ENCODE measurements around the gene MITF.

Gene MITF

DNA sequence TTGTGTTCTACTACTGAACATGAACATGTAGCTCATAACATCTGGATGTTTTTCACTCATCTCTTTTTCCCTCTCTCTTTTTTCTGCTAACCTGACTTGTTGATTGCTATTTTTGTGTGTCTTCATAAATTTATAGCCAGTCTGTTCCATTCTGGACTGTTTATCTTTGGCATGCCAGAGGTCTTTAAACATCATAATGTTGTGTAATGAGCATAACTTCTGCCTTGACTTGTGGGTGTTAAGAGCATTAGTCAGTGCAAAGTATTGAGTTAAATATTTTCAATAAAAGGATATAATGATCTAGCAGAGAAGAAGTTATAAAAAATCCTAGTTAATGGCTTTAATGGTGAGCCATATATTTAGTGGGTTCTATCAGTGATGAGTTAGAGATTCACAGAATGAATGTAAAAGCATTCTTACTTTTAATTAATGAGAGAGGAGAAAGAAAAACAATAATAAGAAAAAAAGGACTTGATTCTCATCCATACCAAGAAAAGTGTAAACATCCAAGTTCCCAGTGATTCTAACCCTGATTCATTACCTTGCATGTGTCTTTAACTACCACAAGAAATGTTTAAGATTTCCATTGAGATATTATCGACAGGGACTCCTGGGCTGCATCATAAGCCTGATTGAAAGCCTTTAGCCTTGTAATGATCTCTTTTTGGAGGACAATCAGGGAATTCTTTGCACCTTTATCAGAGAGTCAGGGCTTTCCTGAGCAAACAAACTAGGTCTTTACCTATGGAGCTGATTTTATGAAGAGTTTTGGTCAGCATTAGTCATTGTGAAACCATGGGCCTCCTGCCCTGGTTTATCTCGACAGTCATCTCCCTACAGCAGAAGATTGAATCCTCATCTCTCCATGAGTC, 22.9 kb downstream of the MITF start:
- peak; percentile 100 for FAIRE-seq

DNA sequence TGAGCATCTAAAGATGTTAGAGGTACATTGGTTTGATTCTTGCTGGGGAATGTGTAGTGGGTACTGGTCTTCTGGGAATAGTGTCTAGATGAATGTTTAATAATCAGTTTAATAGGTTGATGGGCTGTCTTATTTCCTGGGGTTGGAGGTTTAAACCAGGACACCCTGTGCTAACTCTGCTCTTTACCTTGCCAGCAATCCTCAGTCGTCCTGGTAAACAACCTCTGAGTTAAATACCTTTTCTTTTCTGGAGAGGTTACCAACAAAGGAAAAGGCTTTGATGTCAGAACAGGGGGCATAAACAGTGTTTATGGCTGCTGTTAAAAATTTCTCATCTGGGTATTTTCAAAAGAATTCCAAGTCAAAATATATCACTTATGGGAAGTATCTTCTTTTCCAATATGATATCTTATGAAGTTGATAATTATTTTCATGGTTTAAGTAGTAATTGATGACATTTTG, 23.5 kb downstream of the MITF start:
- no peak for FAIRE-seq

DNA sequence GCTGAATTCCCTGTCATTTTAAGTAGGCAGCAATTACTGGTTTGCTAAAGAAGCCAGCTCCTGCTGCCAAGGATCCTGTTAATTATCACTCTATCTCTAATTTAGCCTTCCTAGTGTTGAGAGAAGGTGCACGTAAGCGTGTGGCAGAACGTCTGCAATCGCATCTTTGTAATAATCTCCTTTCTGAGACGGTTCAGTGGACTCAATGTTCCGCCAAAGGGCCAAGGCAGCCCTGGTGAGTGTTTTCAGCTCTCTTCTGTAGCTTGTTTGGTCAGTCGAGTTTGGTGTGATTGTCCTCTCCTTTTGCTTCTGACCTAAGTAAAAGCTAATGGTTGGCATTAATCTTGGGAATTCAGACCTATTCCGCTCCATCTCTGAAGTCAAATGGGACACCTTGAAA, 24.2 kb downstream of the MITF start:
- FAIRE-seq = no peak

DNA sequence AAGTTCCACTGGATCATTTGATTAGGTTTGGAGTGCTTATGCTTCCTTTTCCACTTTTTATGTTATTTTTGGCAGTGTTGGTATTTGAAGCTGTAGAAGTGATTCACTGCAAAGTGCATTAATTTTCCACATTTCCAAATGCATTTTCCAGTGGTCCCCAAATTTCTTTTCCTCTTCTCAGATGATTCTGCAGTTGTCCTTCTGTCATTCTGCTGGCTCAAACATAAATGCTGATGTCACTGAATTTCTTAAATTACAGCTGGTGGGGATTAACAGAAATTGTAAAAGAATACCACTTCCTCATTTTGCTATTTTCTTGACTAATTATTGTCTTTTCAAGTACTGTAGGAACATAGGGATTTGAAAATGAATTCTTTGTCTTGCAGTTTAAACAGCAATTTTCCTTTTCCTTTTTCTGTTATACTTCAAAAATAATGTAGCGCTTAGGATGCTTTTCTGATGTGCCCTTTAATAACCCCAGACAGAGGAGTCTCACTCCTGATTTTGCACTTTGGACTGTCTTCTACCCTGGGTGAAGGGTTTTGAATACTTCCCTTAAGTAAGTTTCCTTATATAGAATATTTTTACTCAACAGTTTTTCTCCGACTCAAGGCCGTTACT, 25.0 kb downstream of the MITF start:
- no peak for FAIRE-seq

DNA sequence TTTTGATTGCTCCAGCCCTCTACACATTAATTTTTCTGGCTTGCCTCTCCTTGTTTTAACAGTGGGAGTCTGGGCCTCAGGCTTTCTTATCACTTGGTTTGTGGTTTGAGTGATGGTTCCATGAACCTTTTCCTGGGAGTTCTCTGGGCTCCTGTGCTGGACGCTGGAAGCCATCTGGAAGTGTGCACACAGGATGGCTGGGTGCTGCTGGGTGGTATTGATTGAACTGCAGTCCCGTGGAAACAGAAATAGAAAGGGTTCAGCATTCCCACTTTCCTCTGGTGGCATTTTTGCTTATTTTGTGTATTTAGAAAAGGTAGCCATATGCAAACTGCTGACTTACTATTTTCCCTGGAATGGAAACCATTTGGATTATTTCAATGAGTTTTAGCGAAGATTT, 25.6 kb downstream of the MITF start:
- FAIRE-seq = no peak

DNA sequence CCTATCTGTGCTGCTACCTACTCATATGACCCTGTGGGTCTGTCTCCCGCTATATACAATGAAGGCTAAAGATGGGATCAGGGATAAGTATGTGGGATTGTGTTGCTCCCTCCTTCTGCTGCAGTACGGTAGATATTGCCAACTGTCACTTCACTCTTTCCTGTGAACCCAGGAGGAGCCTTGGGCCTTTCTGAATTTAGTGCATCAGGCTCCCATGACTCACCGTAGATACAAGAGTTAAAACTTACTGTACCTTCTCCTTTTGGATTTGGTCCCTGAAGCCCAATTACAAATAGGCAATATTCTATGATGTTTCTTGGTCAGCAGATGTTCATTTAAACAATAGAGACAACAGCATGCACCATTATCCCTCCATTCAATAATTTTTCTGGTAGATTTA, 27.4 kb downstream of the MITF start:
- peak; percentile 6 for FAIRE-seq

DNA sequence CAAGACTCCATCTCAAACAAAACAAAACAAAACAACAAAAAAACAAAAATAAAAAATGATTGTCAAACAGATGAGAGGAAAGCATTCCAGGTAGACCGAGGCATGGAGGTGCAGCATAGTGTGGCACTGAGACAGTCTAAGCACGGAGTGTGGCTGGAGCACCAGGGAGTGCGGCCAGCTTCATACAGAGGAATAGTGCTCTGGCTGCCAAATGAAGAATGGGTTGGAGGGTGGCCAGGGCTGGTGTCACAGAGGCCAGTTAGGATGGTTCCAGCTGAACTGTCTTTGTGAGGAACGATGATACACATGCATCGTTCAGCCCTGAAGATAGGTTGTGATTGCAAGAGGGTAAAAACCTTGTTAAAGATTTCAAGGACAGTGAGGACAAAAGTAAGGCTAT, 28.3 kb downstream of the MITF start:
- FAIRE-seq = no peak

DNA sequence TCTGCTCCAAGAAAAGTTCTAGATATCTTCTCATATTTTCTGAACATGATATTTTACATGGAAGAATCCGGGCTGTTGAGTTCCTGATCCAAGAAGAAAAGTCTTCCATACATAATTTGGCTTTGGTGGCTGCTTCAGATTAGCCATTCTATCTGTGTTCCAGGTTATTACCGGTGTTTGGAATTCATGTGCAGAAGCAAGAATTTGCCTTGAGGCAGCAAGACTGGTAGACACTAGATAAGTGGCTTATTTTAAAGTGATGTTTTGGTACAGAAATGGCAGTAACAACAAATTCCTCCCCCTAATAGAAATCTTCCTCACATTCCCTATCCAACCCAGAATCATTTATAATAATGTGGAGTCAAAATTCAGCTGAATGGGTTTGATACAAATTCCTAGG, 29.2 kb downstream of the MITF start:
- no peak for FAIRE-seq

DNA sequence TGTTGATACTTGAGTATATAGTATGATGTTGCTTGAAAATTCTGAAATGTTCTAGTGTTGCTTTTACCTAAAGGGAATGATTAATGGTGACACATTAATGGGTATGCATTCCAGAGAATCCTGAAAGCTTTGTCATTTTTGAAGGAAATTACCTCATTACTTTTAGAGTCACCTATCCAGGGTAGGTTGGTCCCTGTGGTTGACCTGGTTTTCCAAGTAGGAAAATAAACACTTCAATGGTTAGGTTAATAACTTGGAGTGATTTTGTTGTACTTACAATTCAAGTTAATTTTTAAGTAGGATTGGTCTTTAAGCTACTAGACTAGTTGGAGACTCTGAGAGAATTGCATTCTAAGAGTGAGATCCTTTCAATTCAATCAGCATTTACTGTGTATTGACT, 31.0 kb downstream of the MITF start:
- peak; percentile 100 for FAIRE-seq

DNA sequence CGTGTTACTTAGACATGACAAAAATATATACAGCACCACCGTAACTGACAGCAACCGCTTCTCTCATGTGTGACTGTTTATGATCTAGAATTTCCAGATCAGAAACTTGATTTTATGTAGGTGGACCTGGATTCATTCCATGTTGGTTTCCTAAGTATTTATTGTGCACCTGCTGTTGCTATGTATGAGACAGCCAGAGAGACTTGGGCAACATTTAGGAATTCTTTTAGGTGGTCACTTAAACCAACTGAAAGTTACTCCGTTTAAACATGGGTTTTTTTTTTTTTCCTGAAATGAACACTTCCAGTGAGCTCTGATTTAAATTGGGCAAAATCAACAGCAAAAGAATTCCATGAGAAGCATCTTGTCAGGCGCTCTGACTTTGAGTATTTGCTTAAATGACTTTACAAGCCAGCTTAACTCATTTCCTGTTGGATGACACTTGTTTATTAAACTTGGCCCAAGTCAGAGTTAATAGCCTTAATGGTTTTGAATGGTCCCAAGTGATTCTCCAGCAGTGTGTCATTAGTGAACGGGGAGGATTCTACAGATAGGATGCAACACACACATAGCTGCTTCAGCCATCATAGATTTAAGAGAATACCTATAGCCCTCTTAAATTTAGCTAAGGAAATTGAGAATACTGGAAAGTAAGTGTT, 31.8 kb downstream of the MITF start:
- FAIRE-seq = no peak

DNA sequence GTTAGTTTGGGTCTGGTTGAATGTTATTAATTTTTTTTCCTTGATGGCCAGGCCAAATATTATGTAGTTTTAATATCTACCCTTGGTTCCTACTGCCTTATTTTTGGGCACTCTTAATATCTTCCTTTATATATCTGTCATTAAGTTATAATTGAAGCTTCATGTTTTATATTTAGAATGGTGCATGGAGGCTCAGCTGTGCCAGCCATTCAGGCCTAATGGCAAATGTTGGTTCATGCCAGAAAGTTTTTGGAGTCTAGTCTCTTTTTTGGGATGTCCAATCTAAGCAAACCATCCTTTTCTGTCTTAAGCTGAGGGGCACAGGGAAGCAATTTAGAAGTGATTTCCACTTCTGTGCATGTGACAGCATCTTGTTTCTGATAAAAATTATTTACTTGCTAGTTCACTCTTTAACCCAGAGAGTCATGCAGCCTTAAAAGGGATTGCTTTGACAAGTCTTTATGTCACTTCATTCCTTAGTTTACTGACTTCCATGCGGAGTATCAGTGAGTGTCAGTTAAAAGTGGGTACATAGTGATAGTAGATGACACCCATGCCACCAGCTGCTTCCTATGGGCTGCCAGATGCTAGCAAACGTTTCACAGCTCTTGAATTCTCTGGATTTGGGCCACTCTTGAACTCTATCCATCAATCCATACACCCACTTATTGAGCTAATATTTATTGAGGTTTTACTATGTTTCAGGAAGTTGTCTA, 33.0 kb downstream of the MITF start:
- no peak for FAIRE-seq

DNA sequence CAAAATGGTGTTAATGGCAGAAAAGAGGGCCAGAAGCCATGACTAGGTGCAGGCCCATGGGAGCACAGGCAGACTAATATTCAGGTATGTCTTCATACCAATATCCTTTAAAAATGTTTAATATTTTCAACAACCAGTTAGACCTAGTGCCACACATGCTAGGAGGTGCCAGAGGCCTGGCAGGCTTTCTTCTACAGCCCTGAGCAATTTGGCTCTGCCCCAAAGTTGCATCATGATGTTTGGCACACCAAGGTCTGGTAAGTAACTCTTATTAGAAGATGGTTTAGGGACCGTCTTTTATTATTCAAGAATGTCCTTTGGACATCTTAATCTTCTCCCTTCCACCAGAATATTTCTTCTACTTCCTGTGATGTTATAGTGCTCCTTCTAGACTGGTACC, 34.8 kb downstream of the MITF start:
- no peak for FAIRE-seq

DNA sequence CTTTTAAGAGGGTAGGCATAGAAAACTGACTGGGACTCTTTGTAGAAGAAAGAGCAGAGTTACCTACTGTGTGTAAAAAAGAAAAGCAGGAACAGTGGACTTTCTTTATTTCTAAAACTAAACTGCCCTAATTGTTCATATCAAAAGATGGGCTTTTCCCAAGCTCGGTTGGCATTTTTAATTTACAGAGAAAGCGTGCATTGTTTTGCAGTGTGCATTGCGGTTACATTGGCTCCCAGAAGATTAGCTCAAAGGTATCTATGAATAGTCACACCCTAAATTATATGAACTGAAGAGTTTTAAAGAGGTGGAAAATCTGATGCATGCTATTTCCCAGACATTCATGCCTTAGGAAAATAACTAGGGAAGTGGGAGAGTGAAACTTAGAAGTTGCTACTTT, 36.5 kb downstream of the MITF start:
- FAIRE-seq = no peak

DNA sequence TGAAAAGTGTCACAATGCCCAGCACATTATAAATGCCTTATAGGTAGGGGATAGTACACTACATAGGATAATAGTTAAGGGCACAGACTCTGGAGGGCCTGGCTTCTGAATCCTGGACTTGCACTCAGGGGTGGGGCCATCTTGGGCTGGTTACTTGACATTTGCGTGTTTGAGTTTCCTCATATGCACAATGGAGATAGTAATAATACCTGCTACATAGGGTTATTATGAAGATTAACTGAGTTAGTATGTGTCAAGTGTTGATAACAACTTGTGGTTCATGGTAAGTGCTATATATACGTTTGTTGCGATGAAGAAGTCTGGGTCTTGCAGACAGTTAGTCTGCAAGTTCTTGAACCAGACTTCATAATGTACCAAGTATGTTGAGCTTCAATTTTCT, 37.0 kb downstream of the MITF start:
- no peak for FAIRE-seq

DNA sequence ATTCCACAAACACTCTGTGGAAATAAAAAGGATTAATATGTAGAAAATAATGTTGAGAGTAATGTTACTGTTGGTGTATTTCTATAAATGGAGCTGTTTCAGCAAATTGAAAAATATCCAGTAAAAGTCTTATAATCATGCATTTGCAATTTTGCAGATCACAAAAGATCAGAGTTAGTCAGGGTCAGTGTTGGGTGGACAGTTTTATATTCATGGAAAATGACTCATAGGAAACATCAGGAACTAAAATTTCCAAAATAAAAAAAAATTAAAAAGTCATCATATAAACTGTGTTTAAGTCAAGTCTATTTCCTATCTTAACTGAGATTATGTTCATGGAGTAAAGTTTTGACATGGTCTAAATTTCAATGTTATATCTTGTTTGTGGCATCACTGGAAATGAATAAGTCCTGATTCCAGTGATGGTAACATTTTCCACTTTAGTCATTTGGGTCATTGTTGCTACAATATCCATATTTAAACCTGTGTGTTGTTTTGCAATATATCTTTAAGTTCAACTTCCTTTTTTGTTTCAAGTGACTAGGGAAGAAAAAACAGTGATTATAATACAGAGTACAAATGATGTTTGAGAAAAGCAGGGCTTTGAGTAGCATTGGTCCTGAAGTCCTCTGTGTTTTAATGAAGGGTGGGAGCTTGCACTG, 37.8 kb downstream of the MITF start:
- FAIRE-seq = peak; percentile 74

DNA sequence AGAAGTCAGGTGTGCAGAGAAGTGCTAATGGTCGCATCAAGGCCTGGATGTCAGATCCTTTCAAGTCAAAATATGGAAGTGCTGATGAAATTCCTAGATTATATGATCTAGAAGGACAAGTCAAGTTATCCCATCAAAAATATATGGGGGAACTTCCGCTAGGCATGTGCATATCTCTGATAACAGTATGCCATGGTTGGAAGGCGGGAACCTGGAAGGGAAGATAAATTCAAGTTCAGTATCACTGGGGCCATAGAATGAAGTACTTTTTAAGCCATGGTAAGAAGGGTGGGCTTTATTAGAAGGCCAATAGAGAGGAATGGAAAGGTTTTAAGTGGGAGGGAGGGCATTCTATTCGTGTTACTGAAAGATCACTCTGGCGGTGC, 38.3 kb downstream of the MITF start:
- FAIRE-seq = no peak

DNA sequence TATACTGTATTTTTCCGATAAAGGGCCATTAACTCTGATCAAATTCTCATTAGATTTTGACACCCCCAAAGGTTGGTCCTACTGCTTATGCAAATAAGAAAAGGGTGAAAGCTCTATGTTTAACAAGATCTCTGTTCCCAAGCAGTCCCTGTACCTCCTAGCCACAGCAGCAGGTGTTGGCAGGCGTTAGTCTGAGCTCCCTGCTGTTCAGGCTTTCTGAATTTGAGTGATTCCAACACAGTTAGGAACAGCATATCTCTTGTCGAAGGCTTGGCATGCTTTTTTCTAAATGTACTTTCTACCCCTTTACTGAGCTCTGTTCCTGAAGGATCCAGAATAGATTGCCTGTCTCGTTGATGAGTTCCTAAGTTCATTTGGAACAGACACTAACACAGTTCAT, 42.3 kb downstream of the MITF start:
- peak; percentile 19 for FAIRE-seq

DNA sequence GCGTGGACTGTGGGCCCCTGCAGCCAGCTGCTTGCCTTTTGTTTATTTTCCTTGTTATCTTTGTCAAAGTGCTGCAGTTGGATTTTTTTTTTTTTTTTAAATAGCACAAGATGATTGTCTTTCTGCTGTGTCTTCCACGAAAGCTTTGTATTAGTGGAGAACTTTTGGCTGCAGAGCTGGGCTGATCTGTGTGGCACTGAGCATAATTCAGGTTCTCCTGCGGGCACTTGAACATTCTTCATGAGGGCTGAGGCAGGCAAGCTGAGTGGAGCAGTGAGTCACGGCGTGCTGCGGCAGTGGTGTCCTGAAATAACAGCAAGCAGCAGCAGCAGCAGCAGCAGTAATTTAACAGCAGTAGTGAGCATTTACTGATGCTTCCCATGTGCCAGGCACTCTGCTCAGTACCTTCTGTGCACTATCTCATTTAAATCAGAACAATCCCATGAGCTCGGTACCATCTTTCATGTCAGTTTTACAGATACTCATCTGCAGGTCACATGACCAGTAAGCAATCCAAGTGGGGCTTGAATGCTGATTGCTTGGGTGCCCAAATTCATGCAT, 45.8 kb downstream of the MITF start:
- FAIRE-seq = no peak

DNA sequence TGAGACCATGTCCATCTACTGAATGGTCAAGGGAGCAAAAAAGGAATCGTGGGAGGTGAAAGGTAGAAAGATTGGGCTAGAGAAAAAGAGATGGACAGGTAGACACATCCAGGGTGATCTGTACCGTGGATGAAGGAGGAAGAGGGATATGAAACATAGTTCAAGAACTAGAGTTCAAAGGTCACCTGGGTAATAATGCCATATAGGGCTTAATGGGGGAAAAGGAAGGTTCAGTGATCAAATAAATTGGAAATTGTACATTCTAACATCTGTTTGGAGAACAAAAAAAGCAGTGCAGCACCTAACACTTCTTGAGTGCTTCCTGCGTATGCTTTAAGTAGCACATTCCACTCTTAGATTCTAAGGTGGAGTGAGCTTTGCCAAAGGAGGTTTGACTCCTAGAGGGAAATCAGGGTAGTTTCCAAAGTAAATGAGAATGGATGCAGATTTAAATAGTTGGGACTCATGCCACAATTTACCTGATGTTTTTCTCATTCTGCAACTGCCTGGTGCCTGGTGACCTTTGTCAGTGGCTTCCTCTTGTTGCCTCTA, 46.6 kb downstream of the MITF start:
- FAIRE-seq = peak; percentile 75

DNA sequence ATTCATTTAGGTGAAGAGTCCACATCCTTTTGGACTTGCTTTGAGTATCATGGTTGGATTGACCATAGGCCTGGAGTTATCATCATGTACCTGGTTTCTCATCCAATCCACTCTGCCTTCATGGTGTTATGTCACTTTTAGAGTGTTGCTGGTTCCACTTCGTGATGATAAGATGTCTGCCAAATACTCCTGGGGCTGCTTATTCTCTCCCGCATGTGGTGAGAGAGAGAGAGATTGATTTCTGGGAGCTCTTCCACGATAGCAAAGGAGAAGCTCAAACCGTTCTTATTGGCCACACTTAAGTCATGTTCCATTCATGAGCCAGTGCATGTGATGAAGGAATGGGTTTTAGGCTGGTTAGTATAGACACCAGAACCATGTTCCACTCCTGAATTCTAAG, 47.6 kb downstream of the MITF start:
- no peak for FAIRE-seq

DNA sequence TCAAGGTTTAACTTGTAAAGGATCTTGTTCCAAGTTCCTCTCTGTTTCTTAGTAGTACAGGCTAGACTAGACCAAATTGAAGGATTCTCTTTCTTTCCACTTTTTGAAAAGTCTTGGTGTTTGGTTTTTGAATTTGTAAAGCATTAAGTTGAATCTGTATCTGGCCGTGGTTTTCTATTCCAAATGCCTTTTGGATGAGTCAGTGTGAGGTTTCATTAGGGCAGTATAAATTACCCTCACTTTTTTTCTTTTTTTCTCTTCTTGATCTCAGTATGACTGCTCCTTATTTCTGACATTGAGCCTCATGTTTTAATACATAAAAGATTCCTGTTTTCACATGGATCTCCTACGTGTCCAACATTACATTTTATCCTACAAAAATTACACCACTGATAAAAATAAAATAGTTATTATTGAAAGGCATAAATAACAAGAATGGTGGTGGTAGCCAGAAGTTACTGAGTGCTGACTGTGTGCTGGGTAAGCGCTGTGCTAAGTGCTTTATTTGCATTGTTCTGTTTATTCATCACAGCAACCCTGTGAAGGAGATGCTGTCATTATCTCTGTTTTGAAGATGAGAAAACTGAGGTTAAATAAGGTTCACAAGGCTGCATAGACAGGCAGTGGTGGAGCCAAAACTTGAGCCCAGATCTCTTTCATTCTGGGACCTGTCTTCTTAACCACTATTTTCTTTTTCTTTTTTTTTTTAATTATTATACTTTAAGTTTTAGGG, 48.3 kb downstream of the MITF start:
- FAIRE-seq = peak; percentile 94

Data from G401.6 (cell line).